GM03348 (cell line): ENCODE measurements around the gene PHC2.

Experiments used
- DNase-seq: peaks from one replicate; pipeline ENCODE4 v3.0.0; 2012; ENCODE audit warnings: low spot score

Gene PHC2

DNA sequence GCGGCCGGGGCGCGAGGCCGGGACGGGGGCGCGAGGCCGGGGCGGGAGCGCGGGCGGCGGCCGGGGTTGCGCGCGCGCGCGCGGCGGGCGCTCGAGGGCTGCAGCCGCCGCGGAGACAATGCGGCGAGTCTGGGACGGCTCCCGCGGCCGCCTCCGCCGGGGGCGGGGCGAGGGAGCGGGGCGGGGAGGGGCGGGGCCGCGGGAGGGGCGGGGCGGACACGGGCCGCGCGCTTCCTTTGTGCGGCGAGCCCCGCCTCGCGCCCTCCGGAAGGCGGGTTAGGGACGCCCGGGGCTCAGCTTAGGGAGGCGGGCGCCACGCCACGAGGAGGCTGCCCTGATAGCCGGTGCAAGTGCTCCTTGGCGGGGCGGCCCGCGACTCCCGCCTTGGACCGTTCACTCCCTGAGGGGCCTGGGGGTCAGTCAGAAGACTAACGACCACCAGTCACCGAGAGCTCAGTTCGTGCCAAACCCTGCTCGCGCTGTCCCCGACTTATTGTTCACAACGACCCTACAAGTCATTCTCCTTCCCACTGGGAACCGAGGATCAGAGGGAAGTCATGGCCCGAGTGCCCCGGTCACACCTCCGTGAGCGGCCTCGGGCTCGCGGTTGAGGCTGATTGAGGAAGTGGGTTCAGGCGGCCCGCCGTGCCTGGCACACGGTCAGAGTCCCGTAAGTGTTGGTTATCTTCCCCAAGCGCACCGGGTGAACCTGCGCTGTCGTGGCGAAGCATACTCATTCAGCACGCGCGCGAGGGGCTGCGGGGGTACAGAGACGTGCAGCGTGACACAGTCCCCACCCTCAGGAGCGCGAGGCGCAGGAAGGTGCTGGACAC is 80.9 kb downstream of the PHC2 start:
- DNase-seq = peak; percentile 97

DNA sequence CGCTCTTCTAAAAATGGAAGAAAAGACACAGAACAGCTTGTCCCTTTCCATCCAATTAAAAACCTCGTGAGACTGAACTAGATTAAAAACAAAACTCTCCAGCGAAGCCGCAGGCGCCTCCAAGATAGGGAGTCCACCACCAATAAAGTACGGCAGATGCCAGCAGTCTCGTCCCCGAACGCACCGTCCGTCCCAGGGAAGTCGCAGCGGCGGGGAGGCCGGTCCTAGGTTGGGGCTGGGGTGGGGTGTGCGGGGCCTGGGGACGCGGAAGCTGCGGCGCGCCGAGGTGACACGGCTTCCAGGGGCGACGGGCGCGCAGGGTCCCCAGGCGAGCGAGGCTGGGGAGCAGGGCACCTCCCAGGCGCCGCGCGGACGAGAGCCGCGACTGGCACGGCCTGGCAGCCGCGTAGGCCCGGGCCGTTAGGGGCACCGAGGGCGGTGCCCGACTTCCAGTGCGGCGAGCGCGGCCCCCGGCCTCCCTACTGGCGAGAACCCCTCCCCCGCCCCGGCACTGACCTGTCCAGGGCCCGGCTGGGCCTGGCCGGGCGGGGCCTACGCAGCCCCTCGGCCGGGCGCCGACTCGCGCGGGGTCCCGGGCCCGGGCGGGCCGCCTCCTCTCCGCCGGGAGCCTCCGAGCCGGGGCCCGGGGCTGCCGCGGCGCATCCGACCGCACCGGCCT is 81.7 kb downstream of the PHC2 start:
- DNase-seq = peak; percentile 71

DNA sequence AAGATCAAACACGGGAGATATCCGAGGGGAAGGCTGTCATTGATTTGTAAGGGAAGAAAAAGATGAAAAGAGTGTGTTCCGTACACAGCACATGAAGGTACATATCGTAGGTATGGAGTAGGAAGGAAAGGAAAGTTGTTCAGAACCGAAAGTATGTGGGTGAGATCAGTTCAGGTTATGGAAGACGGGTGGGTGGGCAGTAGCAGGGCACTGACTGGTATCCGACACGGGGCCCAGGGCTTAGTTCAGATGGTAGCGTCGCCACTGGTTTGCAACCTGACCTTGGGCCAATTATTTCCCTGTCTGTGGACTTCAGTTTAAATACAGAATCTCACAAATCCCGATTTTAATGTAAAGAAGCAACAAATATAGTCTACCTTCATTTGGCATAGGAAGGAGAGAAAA is 82.2 kb downstream of the PHC2 start:
- no peak for DNase-seq

DNA sequence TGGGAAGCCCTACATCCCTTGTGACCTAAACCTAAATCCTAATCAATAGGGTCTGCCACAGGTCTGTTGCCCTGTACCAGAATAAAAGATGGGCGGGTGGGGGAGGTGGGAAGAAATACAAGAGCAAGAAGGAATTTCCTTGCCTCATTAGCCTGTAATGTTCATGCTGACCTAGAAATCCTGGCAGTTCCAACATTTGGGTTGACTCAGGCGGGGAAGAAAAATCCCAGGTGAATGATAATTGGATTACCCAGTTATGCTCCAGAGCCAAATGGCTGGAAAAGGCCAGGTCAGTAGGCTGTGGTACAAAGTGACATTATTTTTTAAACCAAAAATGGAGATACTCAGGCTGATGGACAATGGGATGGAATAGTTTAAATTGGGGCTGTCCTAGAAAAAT is 82.7 kb downstream of the PHC2 start:
- DNase-seq = no peak

DNA sequence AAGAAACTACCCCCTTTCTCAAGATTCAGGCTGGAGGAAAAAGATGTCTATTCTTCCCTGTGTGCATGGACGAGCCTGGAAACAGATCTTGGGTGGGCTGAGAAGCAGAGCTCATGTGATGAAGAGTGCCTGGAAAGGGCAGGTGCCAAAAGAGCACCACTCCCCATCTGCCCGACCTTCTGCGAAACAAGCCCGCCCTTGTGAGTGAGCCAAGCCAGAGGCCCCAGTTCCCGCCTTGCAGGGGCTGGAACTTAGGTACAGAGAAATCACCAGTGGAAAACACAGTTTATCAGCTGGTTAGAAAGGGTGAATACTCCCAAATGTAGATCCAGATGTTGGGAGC is 83.3 kb downstream of the PHC2 start:
- no peak for DNase-seq

DNA sequence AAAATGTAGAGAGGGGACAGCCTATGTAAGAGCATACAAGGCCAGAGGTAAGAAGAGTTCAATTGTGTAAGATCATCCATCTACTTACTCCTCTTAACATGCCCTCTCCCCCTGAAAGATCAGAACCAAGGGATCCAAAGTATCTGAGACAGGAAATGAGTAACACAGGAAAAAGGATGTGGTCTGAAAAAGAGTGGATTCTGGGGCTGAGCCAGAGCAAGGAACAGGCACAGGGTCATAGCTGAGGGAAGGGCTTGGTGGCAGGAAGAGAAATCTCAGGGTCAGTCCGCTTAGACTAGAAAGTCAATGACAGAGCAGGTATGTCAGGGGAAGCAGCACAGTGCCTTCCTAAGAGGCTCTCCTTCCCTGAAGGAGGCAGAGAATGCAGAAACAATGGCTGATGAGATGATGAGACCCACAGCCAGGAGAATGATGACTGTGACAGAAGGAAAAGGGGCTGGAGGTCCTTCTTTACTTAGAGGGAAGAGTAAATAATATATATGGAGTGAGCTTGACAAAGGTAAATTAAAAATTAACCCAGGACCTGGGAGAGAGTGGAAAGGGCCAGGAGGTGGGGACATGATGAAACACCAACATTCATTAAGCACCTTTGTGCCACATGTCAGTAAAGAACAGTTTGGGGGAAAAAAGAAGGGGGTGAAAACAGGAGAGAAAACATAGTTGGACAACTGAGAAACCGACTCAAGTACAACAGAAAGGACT is 83.8 kb downstream of the PHC2 start:
- peak; percentile 80 for DNase-seq

DNA sequence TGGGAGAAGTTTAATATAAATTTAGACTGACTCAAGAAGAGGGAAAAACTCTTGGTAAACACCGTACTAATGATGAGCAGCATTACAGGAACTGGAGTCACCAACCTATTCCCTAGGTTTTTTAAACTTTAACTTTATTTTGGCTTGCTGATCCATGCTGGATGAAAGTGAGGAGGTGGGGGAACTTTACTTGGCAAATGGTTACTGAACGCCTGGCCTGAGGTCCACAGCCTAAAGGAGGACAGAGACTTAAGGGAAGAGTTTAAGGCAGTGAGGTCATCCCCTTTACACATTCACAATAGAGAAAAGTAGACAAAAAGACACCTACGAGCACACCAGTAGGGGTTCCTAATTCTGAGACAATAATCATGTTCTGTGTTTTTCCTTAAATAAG is 84.4 kb downstream of the PHC2 start:
- DNase-seq = no peak

GRCh38 chr1:33344896-33345560 is 85.9 kb downstream of the PHC2 start:
- no peak for DNase-seq

DNA sequence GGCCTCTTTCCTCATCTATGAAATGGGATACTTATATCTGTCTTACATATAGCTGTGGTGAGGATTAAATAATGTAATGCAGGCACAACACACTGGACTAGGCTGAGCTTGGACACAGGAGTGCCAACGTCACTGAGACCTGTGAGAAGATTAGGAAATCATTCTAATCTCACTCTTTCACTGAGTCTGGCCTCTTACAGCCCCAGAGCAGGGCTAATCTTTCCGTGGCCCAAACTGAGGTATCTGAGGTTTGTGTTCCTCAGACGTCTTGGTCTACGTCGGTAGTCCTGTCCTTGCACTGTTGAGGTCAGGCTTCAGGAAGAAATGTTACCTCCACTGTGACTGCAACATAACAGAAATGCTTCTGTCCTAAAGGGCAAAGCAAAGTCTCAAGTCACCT is 87.4 kb downstream of the PHC2 start:
- DNase-seq = no peak

GRCh38 chr1:33342041-33342723 is 88.7 kb downstream of the PHC2 start:
- DNase-seq = peak; percentile 84

DNA sequence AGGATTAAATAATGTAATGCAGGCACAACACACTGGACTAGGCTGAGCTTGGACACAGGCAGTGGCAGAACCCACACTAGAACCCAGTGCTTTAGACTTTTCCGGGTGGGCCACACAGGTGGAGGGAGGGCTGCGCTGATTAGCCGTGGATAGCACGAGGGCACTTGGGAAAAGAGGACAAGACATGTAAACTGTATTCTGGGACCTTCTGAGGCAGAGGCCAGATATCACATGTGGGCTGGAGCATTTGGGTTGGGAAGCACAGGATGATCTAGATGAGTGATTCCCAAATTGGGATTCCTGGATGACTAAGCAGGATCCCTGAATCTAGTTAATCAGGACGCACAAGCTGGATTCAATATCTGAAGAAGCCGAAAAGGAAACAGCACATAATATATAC is 89.7 kb downstream of the PHC2 start:
- no peak for DNase-seq

GRCh38 chr1:33339413-33339812 is 91.5 kb downstream of the PHC2 start:
- DNase-seq = no peak

DNA sequence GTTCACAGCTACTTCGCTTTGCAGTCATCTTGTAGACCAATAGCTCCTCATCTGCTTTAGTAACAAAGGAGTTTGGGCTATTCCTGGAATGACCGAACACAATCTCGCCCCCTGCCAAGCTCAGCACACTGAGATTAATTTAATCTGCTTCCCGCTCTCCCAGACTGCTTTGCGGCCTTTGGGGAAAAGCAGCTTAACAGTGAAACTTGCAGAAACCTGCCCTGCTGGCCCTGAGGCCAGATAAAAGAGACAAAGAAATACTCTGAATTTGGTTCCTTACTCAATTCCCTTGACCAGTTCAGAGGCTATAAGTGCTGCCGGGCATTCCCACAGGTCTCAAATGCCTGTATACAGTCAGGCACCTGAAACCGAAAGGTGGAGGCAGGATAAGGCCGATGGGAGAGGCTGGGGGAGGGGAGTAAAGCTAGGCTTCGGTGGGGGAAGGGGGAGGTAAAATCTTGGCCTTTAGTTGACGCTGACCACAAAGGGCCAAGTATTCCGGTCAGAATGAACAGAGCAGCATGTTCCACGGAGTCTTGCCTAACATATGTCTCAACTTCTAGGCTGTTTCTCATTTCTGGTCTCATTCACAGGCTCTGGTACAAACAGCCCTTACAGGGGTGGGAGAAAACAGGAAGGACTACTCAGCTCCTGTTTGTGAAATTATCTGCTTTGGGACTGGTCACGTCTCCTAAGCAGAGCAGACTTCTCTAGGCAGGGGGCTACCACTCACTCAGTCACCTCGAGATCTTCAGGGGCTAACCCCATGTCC is 92.3 kb downstream of the PHC2 start:
- DNase-seq = peak; percentile 70

DNA sequence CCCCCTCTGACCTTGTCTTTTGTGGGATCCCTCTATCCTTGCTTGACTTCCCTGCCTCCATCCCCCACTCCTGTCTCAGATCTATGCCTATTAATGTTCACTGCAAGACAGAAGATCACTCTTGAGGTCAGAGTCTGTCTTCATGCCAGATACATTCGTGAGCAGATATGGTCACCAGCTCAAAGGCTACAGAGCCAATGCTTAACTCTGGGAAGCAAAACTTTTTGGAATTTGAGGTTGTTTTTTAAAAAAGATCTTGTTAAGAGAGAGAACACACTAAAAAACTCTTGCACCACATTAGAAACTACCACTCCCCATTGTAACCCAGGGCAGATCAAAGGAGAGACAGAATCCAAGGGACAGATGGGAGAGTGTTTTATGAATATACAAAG is 92.9 kb downstream of the PHC2 start:
- no peak for DNase-seq

GRCh38 chr1:33337441-33337840 is 93.5 kb downstream of the PHC2 start:
- DNase-seq = no peak

DNA sequence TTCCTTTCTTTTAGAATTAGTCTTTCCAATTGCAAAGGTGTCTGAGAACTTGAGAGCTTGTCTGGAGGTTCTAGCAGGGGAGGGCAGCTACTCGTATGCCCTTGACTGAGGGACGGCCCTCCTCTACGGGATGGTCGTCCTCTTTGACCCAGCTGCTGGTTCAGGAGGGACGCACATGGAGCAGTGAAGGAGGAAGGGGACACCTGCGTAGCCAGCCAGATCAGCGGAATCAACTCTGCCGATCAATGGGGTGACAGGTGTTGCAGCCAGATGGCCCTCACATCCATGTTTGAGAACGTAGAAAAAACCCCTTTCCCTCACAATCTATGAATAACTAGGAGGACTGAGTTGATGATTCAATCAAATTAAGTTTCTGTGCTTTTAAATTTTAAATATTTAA is 94.3 kb downstream of the PHC2 start:
- no peak for DNase-seq

DNA sequence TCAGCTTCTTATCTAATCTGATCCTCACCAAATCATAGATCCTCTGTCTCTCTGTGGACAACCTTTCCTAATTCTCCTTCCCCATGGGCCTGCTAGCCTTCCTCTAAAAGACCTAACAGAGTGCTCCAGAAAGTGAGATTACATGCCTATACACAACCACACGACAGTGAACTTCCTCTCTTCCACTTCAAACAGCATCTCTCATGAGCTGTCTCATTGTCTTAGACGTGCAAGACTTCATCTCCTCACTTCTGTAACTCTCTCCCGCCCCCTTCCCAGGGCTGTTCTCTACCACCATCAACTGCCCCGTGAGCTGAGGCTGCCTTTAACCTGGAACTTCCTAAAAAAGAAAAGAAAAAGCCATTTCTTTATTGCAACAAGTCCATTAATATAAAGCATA is 95.9 kb downstream of the PHC2 start:
- no peak for DNase-seq

DNA sequence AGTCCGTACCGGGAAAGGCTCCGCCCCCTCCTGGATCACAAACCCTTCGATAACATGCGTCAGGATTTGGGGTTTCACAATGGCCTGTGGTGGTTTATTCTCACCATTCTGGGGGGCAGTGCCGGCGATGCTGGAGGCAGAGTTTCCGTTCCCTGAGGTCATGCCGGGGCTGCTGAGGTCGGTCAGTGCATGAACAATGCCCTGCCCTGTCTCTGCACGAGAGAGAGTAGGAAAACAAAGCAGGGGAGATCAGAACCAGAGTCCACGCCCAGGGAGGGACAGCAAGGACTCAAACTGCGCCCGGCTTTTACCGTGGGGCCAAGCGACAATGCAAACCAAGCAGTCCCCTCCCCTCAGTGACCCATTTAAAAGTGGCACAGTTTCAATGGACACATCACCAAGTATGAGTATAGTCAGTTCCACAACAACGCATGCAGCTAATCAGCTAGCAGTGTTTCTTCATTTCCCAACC is 96.8 kb downstream of the PHC2 start:
- peak; percentile 49 for DNase-seq

- no peak for DNase-seq
These were observed 98.0 kb downstream of the PHC2 start for GRCh38 chr1:33332881-33333280.

DNA sequence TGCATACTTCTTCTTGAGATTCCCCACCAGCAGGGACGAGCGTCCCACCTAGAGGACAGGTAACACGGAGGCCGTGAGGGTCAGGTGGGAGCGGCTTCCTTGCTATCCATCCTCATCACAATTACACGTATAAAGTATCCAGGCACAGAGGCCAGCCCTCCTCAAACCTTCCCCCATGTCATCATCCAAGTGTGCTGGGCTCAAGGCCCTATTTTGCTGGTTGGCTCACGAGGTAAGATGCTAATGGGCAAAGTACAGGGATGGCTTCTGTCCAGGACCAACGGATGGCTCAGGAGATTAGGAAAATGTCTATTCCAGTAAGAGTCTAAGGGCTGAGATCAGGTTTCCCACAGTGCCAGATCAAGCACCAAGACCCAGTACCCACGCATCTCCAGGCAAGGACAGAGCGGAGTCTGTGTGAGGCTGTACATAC is 98.5 kb downstream of the PHC2 start:
- no peak for DNase-seq
